OCI-LY7 (cell line): Measurements from ENCODE around the gene AMZ2. TPM values are rescaled to one million over a fixed set of nuclear protein-coding genes. Genes with fewer than 3 reads are reported as not detected.

Source experiments
- BruUV-seq: library from RNA; stranded (reverse); fragments of 400-500 nt; replicated peaks from 2 replicates; lab custom pipeline; 2021; lab: Mats Ljungman, UMichigan
- CTCF ChIA-PET: fragments of 300-600 bp; sonication (Branson Sonifier 250); formaldehyde crosslinking; loops from one replicate; lab custom pipeline; 2022; ENCODE audit warnings: antibody characterized with exemption; ENCODE audit not compliant: unreplicated experiment; lab: Charles Lee
- POLR2A ChIA-PET: fragments of 300-600 bp; sonication (Branson Sonifier 250); formaldehyde crosslinking; loops from one replicate; lab custom pipeline; 2022; ENCODE audit warnings: antibody characterized with exemption; lab: Charles Lee
- DNase-seq: peaks from one replicate; pipeline ENCODE4 v3.0.0-alpha.2; 2015; ENCODE audit warnings: low spot score
- H2AFZ ChIP-seq: fragments of 200-600 bp; sonication (generic), shearing (Covaris generic); 2 replicates; pipeline ENCODE4 v1.6.1; 2014; ENCODE audit warnings: mild to moderate bottlenecking, antibody characterized with exemption, low read length, moderate library complexity
- H3K27ac ChIP-seq: fragments of 200-600 bp; sonication (generic); 2 replicates; pipeline ENCODE4 v1.5.1; 2014; ENCODE audit warnings: mixed run types, low read depth, mild to moderate bottlenecking, moderate library complexity, low read length, inconsistent platforms; ENCODE audit not compliant: poor library complexity, severe bottlenecking
- H3K36me3 ChIP-seq: fragments of 200-600 bp; sonication (generic); 2 replicates; pipeline ENCODE4 v1.6.1; 2014; ENCODE audit warnings: mild to moderate bottlenecking, antibody characterized with exemption, low read length, moderate library complexity, mixed read lengths; ENCODE audit not compliant: insufficient read depth
- H3K4me1 ChIP-seq: fragments of 200-600 bp; sonication (generic); 2 replicates; pipeline ENCODE4 v1.5.1; 2014; ENCODE audit warnings: mild to moderate bottlenecking, low read length; ENCODE audit not compliant: insufficient read depth, poor library complexity, severe bottlenecking
- H3K4me2 ChIP-seq: fragments of 200-600 bp; sonication (generic); 2 replicates; pipeline ENCODE4 v1.6.1; 2014; ENCODE audit warnings: mild to moderate bottlenecking, low read length
- H3K4me3 ChIP-seq: fragments of 200-600 bp; sonication (generic); 2 replicates; pipeline ENCODE4 v1.5.1; 2014; ENCODE audit warnings: mild to moderate bottlenecking, low read depth, low read length; ENCODE audit not compliant: poor library complexity, severe bottlenecking
- H3K79me2 ChIP-seq: fragments of 200-600 bp; sonication (generic); 2 replicates; pipeline ENCODE4 v1.6.1; 2016; ENCODE audit warnings: low read depth, mild to moderate bottlenecking, low read length, moderate library complexity, mixed read lengths; ENCODE audit not compliant: insufficient read depth
- H3K9me2 ChIP-seq: fragments of 200-600 bp; sonication (generic); 2 replicates; pipeline ENCODE4 v1.6.1; 2016; ENCODE audit warnings: mild to moderate bottlenecking, low read length, mixed read lengths; ENCODE audit not compliant: insufficient read depth
- H3K9me3 ChIP-seq: fragments of 200-600 bp; sonication (generic); 2 replicates; pipeline ENCODE4 v1.6.1; 2014; ENCODE audit warnings: mild to moderate bottlenecking, mixed run types, low read length, mixed read lengths
- H4K20me1 ChIP-seq: fragments of 200-600 bp; sonication (generic); 2 replicates; pipeline ENCODE4 v1.6.1; 2014; ENCODE audit warnings: mild to moderate bottlenecking, antibody characterized with exemption, low read length, moderate library complexity, mixed read lengths; ENCODE audit not compliant: insufficient read depth
- EZH2phosphoT487 ChIP-seq: fragments of 200-600 bp; sonication (generic); IDR thresholded peaks from 2 replicates; pipeline ENCODE4 v1.6.1; 2018; ENCODE audit warnings: low read depth, borderline replicate concordance, mild to moderate bottlenecking, mixed run types, antibody characterized with exemption, low read length, moderate library complexity, mixed read lengths
- intact Hi-C: fragments of 100-400 bp; cut with micrococcal nuclease; formaldehyde crosslinking; loops from one replicate; pipeline ENCODE4 v1.10.0; 2022; ENCODE audit not compliant: unreplicated experiment
- total RNA-seq, 2 experiments: library from RNA; depleted of rRNA in 1 of 2; stranded (reverse); fragments of >200 nt in 1 of 2; shearing (Covaris generic) in 1 of 2; gene quantifications; 2 replicates each; pipeline ENCODE4 v1.2.3, GENCODE V29; 2014 to 2022
- TF ChIP-seq, protein P1 (sequence below): fragments of 200-600 bp; sonication (generic); conservative IDR thresholded peaks from 2 replicates; pipeline ENCODE4 v1.5.1; 2014; ENCODE audit warnings: mild to moderate bottlenecking, antibody characterized with exemption, low read length, moderate library complexity, mixed read lengths

AMZ2 gene
- total RNA-seq, 2 experiments from 2014 or later = 117 to 248 TPM

DNA sequence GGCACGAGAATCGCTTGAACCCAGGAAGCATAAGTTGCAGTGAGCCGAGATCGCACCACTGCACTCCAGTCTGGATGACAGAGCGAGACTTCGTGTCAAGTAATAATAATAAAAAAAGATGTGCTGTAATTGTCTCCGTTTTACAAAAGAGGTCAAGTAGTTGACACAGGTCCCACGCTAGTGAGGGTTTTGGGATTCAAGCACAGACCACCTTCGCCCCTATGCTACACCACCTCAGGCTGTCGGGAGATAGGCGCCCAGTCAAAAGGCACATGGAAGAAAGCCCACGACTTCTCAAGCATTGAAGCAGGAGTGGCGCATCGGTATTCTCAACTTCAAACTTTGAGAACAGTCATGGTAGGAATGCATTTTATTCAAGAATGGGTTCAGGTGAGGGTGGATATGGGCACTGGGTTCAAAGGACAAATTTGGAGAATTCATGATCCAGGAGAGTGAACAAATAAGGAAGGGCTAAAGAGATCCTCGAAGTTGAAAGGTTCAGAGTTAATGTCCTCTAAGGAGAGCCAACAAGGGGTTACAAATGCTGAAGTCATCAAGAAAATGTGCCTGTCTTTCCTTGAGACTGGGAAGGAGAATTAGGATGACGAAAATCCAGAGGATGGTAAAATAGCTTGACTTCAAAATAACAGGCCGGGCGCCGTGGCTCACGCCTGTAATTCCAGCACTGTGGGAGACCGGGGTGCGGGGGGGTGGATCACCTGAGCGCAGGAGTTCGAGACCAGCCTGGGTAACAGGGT is 1.4 kb upstream of the AMZ2 start:
- Histone ChIP-seq H3K9me3 (no peaks in the 10 kb centered on the region), H3K4me2 (peak overlapping the region; percentile 84), H4K20me1 (no peaks in the 10 kb centered on the region), H3K79me2 (peaks cover 85% of the 10 kb centered on the region), H3K4me3 (peak overlapping the region; percentile 80), H3K9me2 (no peaks in the 10 kb centered on the region), H3K27ac (peak overlapping the region; percentile 90), H2AFZ (no peak overlapping the region), H3K4me1 (peaks cover 82% of the 10 kb centered on the region), H3K36me3 (peaks cover 26% of the 10 kb centered on the region)
- intact Hi-C loops = loop anchor here (1.0 kb wide), 1 partner anchor 9 kb away; no protein-coding TSS in a partner anchor
- TSS peak; percentile 89 for BruUV-seq
- ChIA-PET POLR2A (interaction anchor here (0.7 to 7.3 kb wide), 18 partner anchors 9 to 216 kb away, joined by 3 to 69 read pairs (median 6); partner anchors contain the start of genes SLC16A6 and WIPI1), CTCF (interaction anchor here (0.6 to 2.0 kb wide), 5 partner anchors 8 to 211 kb away, joined by 3 to 9 read pairs (median 5); partner anchors contain the start of gene WIPI1)
- TF ChIP-seq EZH2phosphoT487 = no peak
- TF ChIP-seq, protein P1, sequence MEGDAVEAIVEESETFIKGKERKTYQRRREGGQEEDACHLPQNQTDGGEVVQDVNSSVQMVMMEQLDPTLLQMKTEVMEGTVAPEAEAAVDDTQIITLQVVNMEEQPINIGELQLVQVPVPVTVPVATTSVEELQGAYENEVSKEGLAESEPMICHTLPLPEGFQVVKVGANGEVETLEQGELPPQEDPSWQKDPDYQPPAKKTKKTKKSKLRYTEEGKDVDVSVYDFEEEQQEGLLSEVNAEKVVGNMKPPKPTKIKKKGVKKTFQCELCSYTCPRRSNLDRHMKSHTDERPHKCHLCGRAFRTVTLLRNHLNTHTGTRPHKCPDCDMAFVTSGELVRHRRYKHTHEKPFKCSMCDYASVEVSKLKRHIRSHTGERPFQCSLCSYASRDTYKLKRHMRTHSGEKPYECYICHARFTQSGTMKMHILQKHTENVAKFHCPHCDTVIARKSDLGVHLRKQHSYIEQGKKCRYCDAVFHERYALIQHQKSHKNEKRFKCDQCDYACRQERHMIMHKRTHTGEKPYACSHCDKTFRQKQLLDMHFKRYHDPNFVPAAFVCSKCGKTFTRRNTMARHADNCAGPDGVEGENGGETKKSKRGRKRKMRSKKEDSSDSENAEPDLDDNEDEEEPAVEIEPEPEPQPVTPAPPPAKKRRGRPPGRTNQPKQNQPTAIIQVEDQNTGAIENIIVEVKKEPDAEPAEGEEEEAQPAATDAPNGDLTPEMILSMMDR = no peak
- DNase-seq = no peak

DNA sequence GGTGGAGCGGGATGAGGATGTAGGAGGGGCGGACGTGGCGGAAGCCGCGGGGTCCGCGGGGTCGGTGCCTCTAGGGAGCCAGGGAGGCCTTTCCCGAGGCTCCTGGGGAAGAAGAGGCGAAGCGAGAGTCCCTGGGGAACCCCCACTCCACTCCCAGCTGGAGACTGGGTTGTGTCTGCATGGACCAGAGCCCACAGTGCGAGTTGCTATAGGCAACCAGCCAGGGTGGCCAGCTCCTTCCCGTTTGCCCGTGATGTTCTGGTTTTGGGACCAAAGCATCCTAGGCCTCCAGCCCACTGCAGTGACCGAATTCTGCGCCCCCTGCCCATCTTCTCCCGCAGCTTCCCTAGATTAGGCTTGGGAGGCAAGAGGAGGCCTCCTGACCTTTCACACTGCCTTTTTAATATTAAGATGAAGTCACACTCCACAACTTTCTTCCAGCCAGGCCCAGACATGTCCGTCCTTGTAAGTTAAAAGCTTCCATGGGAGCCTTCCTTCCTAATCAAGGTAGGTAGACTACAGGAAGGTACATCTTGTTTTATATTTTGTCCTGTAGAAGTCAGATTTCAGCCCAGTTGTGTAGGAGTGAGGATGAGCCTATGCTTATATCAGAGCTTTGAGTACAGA is 469 bp downstream of the AMZ2 start:
- BruUV-seq = TSS peak; percentile 57
- TF ChIP-seq EZH2phosphoT487 = no peak
- TF ChIP-seq, protein P1 = no peak
- DNase-seq = no peak
- intact Hi-C loops = loop anchor here (2.0 kb wide), 2 partner anchors 44 to 68 kb away; no protein-coding TSS in a partner anchor
- POLR2A ChIA-PET = interaction anchor here (0.7 to 7.3 kb wide), 22 partner anchors 8 to 263 kb away, joined by 3 to 69 read pairs (median 6); partner anchors contain the start of gene WIPI1
- Histone ChIP-seq H3K27ac (peak overlapping the region; percentile 90), H3K36me3 (peaks cover 42% of the 10 kb centered on the region), H4K20me1 (no peaks in the 10 kb centered on the region), H3K79me2 (peaks cover 86% of the 10 kb centered on the region), H2AFZ (no peak overlapping the region), H3K9me3 (no peaks in the 10 kb centered on the region; the same call in 1 of the 2 replicates), H3K4me3 (peak overlapping the region; percentile 80), H3K9me2 (no peaks in the 10 kb centered on the region), H3K4me1 (peaks cover 86% of the 10 kb centered on the region), H3K4me2 (peak overlapping the region; percentile 84)
- CTCF ChIA-PET = interaction anchor here (1.1 to 2.0 kb wide), 5 partner anchors 10 to 150 kb away, joined by 3 to 9 read pairs (median 5); no protein-coding TSS in a partner anchor
